T-helper 17 cell (primary cell): ENCODE results near the gene AIM2. TPM values are rescaled to one million over a fixed set of nuclear protein-coding genes. Genes with fewer than 3 reads are reported as not detected.
"Not testable (repeated sequence)": the region's sequence is repeated elsewhere in the genome, so short reads cannot be mapped to it uniquely, and the experiment has no call there.

Source experiments
- ATAC-seq: fragments of 150-1000 bp; cut with Tn5 transposase; 2 replicates; pipeline ENCODE4 v1.10.0; 2021; ENCODE audit warnings: mild to moderate bottlenecking, moderate library complexity
- DNase-seq, 3 donors: peaks; one replicate each; pipeline versions ENCODE4 v3.0.0 to v3.0.0-alpha.2; 2020 to 2021
- H3K9me3 ChIP-seq: one replicate; pipeline ENCODE4 v1.7.0; 2013; ENCODE audit warnings: low read length, mild to moderate bottlenecking; ENCODE audit not compliant: control insufficient read depth, poor library complexity, severe bottlenecking
- H3K27ac Mint-ChIP-seq: one replicate; pipeline ENCODE4 v1.8.0; 2022; ENCODE audit warnings: mild to moderate bottlenecking, moderate library complexity, mixed read lengths
- H3K27me3 Mint-ChIP-seq: one replicate; pipeline ENCODE4 v1.8.0; 2022; ENCODE audit warnings: mixed read lengths
- H3K36me3 Mint-ChIP-seq: one replicate; pipeline ENCODE4 v1.8.0; 2022; ENCODE audit warnings: low read depth, mixed read lengths
- H3K4me1 Mint-ChIP-seq: one replicate; pipeline ENCODE4 v1.8.0; 2022; ENCODE audit warnings: mild to moderate bottlenecking, mixed read lengths
- H3K4me3 Mint-ChIP-seq: one replicate; pipeline ENCODE4 v1.8.0; 2022; ENCODE audit warnings: mild to moderate bottlenecking, moderate library complexity, mixed read lengths
- total RNA-seq, 4 donors: library from RNA in 2 of 4; stranded (reverse) in 2 of 4; gene quantifications; one replicate each; pipeline ENCODE4 v1.2.3 and lab custom pipeline; 2022 to 2026

Gene AIM2
- total RNA-seq (1 to 10 TPM; 3.4 to 6.0 TPM), total RNA-seq (lab: John Stamatoyannopoulos, UW) (3.7 to 29.9 reads per million in 2 donors)

- ATAC-seq (peak; percentile 76), DNase-seq (peak; percentile 27 to 51 (median 33))
- Mint-ChIP-seq H3K27me3 (no peaks in the 10 kb centered on the region), H3K36me3 (peaks cover 6% of the 10 kb centered on the region), H3K4me1 (peaks cover 29% of the 10 kb centered on the region), H3K4me3 (peak within 1 kb of the TSS; percentile 91), H3K27ac (peak within 1 kb of the TSS; percentile 98)
- no peaks in the 10 kb centered on the region for H3K9me3 ChIP-seq
Measured at GRCh38 chr1:159076438-159077119, at the start of gene AIM2. TSS of gene AIM2 (minus strand) at chr1:159076766. CDS start at chr1:159073499, 3,267 bp downstream.

GRCh38 chr1:159123587-159123986, 47.0 kb upstream of the AIM2 start:
- no peaks in the 10 kb centered on the region for H3K9me3 ChIP-seq
- Mint-ChIP-seq H3K27me3 (peaks cover 29% of the 10 kb centered on the region), H3K27ac (no peak overlapping the region), H3K4me1 (no peaks in the 10 kb centered on the region), H3K36me3 (no peaks in the 10 kb centered on the region), H3K4me3 (no peak overlapping the region)
- no peak for ATAC-seq
- no peak for DNase-seq

- no peaks in the 10 kb centered on the region for H3K9me3 ChIP-seq
- ATAC-seq (no peak), DNase-seq (no peak)
- no peaks in the 10 kb centered on the region for H3K36me3 Mint-ChIP-seq
- no peak overlapping the region for H3K27ac Mint-ChIP-seq
- peaks cover 30% of the 10 kb centered on the region for H3K27me3 Mint-ChIP-seq
- no peak overlapping the region for H3K4me3 Mint-ChIP-seq
- no peaks in the 10 kb centered on the region for H3K4me1 Mint-ChIP-seq
Measured at GRCh38 chr1:159122005-159122621, 45.5 kb upstream of the AIM2 start.

GRCh38 chr1:159121526-159121925, 45.0 kb upstream of the AIM2 start:
- Mint-ChIP-seq H3K36me3 (no peaks in the 10 kb centered on the region), H3K4me1 (no peaks in the 10 kb centered on the region), H3K27ac (no peak overlapping the region), H3K27me3 (peaks cover 35% of the 10 kb centered on the region), H3K4me3 (no peak overlapping the region)
- no peak for ATAC-seq
- no peaks in the 10 kb centered on the region for H3K9me3 ChIP-seq
- no peak for DNase-seq

- H3K9me3 ChIP-seq: no peaks in the 10 kb centered on the region
- no peak for ATAC-seq
- Mint-ChIP-seq H3K4me3 (no peak overlapping the region), H3K27ac (no peak overlapping the region), H3K27me3 (peaks cover 35% of the 10 kb centered on the region), H3K4me1 (no peaks in the 10 kb centered on the region), H3K36me3 (no peaks in the 10 kb centered on the region)
- DNase-seq: no peak
Measured at GRCh38 chr1:159120317-159120716, 43.8 kb upstream of the AIM2 start.

- no peak overlapping the region for H3K4me3 Mint-ChIP-seq
- ATAC-seq (no peak), DNase-seq (no peak)
- H3K27me3 Mint-ChIP-seq: peaks cover 22% of the 10 kb centered on the region
- H3K4me1 Mint-ChIP-seq: no peaks in the 10 kb centered on the region
- no peaks in the 10 kb centered on the region for H3K36me3 Mint-ChIP-seq
- H3K27ac Mint-ChIP-seq: no peak overlapping the region
- H3K9me3 ChIP-seq: no peaks in the 10 kb centered on the region
Measured at GRCh38 chr1:159113596-159114433, 37.2 kb upstream of the AIM2 start.

GRCh38 chr1:159103021-159103420, 26.5 kb upstream of the AIM2 start:
- H3K4me3 Mint-ChIP-seq, H3K27ac Mint-ChIP-seq, H3K36me3 Mint-ChIP-seq, ATAC-seq, H3K4me1 Mint-ChIP-seq, H3K9me3 ChIP-seq, DNase-seq: not testable (repeated sequence)
- H3K27me3 Mint-ChIP-seq: peaks cover 59% of the 10 kb centered on the region

GRCh38 chr1:159100589-159100988, 24.0 kb upstream of the AIM2 start:
- H3K9me3 ChIP-seq: no peaks in the 10 kb centered on the region
- H3K4me1 Mint-ChIP-seq: no peaks in the 10 kb centered on the region
- no peak overlapping the region for H3K4me3 Mint-ChIP-seq
- H3K27me3 Mint-ChIP-seq: peaks cover 49% of the 10 kb centered on the region
- no peak overlapping the region for H3K27ac Mint-ChIP-seq
- no peak for DNase-seq
- H3K36me3 Mint-ChIP-seq: no peaks in the 10 kb centered on the region
- ATAC-seq: no peak

- DNase-seq (no peak), ATAC-seq (no peak)
- Mint-ChIP-seq H3K27me3 (peaks cover 40% of the 10 kb centered on the region), H3K36me3 (no peaks in the 10 kb centered on the region), H3K27ac (no peak overlapping the region), H3K4me3 (no peak overlapping the region), H3K4me1 (no peaks in the 10 kb centered on the region)
- H3K9me3 ChIP-seq: no peaks in the 10 kb centered on the region
Measured at GRCh38 chr1:159098596-159098995, 22.0 kb upstream of the AIM2 start.

- H3K9me3 ChIP-seq: no peaks in the 10 kb centered on the region
- Mint-ChIP-seq H3K27me3 (peaks cover under 1% of the 10 kb centered on the region), H3K27ac (peak overlapping the region; percentile 87), H3K4me3 (no peak overlapping the region), H3K4me1 (peaks cover 21% of the 10 kb centered on the region), H3K36me3 (no peaks in the 10 kb centered on the region)
- ATAC-seq (peak; percentile 49), DNase-seq (no peak)
Measured at GRCh38 chr1:159092036-159092760, 15.6 kb upstream of the AIM2 start.

- H3K9me3 ChIP-seq: no peaks in the 10 kb centered on the region
- Mint-ChIP-seq H3K27me3 (no peaks in the 10 kb centered on the region), H3K27ac (peak overlapping the region; percentile 87), H3K4me1 (peaks cover 23% of the 10 kb centered on the region), H3K36me3 (no peaks in the 10 kb centered on the region), H3K4me3 (no peak overlapping the region)
- ATAC-seq (peak; percentile 56), DNase-seq (no peak)
Measured at GRCh38 chr1:159091607-159092031, 15.1 kb upstream of the AIM2 start.

GRCh38 chr1:159091180-159091560, 14.6 kb upstream of the AIM2 start:
- H3K36me3 Mint-ChIP-seq: no peaks in the 10 kb centered on the region
- no peaks in the 10 kb centered on the region for H3K9me3 ChIP-seq
- DNase-seq (no peak), ATAC-seq (no peak)
- peaks cover 23% of the 10 kb centered on the region for H3K4me1 Mint-ChIP-seq
- H3K4me3 Mint-ChIP-seq: no peak overlapping the region
- H3K27me3 Mint-ChIP-seq: no peaks in the 10 kb centered on the region
- peak overlapping the region; percentile 87 for H3K27ac Mint-ChIP-seq
